ENCODE results near the gene ICA1L. TPM values are rescaled to one million over a fixed set of nuclear protein-coding genes. Genes with fewer than 3 reads are reported as not detected.
A peak's percentile ranks its signal among the peaks of the same experiment; 100 is the strongest.
"Not testable (repeated sequence)": the region's sequence is repeated elsewhere in the genome, so short reads cannot be mapped to it uniquely, and the experiment has no call there.

The ICA1L gene
- total RNA-seq, 1 experiment from 2014 or later = 3.2 TPM

DNA sequence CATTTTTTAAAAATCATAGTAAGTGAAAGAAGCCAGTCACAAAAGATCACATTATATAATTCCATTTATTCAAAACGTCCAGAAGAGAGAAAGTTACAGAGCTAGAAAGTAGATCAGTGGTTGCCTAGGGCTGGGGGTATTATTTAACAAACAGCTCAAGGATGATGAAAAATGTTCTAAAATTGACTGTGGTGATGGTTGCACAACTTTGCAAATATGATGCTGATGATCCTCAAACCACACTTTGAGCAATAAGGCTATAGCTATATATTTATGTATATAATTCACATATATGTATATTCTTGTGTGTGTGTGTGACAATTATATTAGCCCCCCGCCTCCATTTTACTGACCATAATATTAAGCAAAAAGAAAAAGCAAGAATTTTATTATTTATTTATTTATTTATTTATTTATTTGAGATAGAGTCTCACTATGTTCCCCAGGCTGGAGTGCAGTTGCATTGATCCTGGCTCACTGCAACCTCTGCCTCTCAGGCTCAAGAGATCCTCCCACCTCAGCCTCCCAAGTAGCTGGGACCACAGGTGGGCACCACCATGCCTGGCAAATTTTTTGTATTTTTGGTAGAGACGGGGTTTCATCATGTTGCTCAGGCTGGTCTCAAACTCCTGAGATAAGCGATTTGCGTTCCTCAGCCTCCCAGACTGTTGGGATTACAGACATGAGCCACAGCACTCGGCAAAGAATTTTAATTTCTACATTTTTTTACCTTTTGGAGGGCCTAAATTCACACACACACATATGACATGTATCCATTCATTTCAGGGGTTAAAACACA lies 38.0 kb upstream of the ICA1L start:
- no TSS peak for BruUV-seq (replicated peaks)
- intact Hi-C loops (cut with micrococcal nuclease; ENCODE audit: unreplicated experiment) = no loop called here
- Histone ChIP-seq H3K4me3 (ENCODE audit: low read depth, low read length, poor library complexity, severe bottlenecking) (peak overlapping the region; percentile 75), H3K4me1 (ENCODE audit: insufficient read depth, low read length, poor library complexity, severe bottlenecking) (no peaks in the 10 kb centered on the region), H3K36me3 (ENCODE audit: insufficient read depth, low read length, poor library complexity, severe bottlenecking) (peaks cover 18% of the 10 kb centered on the region), H3K27me3 (replicated peaks; ENCODE audit: insufficient read depth, low read depth, low read length, poor library complexity) (no peaks in the 10 kb centered on the region), H3K9me3 (ENCODE audit: low read depth, low read length, poor library complexity, severe bottlenecking) (no peaks in the 10 kb centered on the region), H3K27ac (ENCODE audit: low read depth, low read length, poor library complexity, severe bottlenecking) (no peak overlapping the region)
- POLR2A ChIA-PET (ENCODE audit: low non-redundant PET) = interaction anchor here (0.5 kb wide), 1 partner anchor 1029 kb away, joined by 6 read pairs; no protein-coding TSS in a partner anchor
- CTCF ChIA-PET = interaction anchor here (0.6 kb wide), 1 partner anchor 899 kb away, joined by 3 read pairs; no protein-coding TSS in a partner anchor
- TF ChIP-seq EZH2 (IDR thresholded peaks at IDR 0.05; ENCODE audit: borderline replicate concordance, low read depth, low read length, poor library complexity, severe bottlenecking) = no peak
- TF ChIP-seq, protein P1, sequence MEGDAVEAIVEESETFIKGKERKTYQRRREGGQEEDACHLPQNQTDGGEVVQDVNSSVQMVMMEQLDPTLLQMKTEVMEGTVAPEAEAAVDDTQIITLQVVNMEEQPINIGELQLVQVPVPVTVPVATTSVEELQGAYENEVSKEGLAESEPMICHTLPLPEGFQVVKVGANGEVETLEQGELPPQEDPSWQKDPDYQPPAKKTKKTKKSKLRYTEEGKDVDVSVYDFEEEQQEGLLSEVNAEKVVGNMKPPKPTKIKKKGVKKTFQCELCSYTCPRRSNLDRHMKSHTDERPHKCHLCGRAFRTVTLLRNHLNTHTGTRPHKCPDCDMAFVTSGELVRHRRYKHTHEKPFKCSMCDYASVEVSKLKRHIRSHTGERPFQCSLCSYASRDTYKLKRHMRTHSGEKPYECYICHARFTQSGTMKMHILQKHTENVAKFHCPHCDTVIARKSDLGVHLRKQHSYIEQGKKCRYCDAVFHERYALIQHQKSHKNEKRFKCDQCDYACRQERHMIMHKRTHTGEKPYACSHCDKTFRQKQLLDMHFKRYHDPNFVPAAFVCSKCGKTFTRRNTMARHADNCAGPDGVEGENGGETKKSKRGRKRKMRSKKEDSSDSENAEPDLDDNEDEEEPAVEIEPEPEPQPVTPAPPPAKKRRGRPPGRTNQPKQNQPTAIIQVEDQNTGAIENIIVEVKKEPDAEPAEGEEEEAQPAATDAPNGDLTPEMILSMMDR (conservative IDR thresholded peaks at IDR 0.05; ENCODE audit: low read depth, low read length) = no peak
- DNase-seq (ENCODE audit: low spot score) = no peak

DNA sequence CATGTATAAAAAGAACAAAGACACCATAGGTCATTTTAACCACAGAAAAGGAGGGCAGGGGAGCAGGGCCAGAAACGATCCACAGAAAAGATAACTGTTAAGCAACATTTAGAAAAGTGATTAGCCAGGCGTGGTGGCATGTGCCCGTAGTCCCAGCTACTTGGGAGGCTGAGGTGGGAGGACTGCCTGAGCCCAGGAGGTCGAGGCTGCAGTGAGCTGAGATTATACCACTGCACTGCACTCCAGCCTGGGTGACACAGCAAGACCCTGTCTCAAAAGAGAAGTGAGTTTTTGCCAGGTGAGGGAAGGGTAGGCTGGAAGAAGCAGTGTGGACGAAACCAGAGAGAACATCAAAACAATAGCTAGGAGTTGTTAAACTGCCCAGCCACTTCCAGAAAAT lies 36.6 kb upstream of the ICA1L start:
- Histone ChIP-seq H3K4me3 (ENCODE audit: low read depth, low read length, poor library complexity, severe bottlenecking) (no peak overlapping the region), H3K4me1 (ENCODE audit: insufficient read depth, low read length, poor library complexity, severe bottlenecking) (no peaks in the 10 kb centered on the region), H3K36me3 (ENCODE audit: insufficient read depth, low read length, poor library complexity, severe bottlenecking) (peaks cover 22% of the 10 kb centered on the region), H3K27me3 (replicated peaks; ENCODE audit: insufficient read depth, low read depth, low read length, poor library complexity) (no peaks in the 10 kb centered on the region), H3K9me3 (ENCODE audit: low read depth, low read length, poor library complexity, severe bottlenecking) (no peaks in the 10 kb centered on the region), H3K27ac (ENCODE audit: low read depth, low read length, poor library complexity, severe bottlenecking) (no peak overlapping the region)
- no peak for DNase-seq (ENCODE audit: low spot score)
- POLR2A ChIA-PET (ENCODE audit: low non-redundant PET) = no interaction called here
- TF ChIP-seq, protein P1 (conservative IDR thresholded peaks at IDR 0.05; ENCODE audit: low read depth, low read length) = no peak
- TF ChIP-seq EZH2 (IDR thresholded peaks at IDR 0.05; ENCODE audit: borderline replicate concordance, low read depth, low read length, poor library complexity, severe bottlenecking) = no peak
- CTCF ChIA-PET = no interaction called here
- BruUV-seq (replicated peaks) = no TSS peak
- intact Hi-C loops (cut with micrococcal nuclease; ENCODE audit: unreplicated experiment) = no loop called here

DNA sequence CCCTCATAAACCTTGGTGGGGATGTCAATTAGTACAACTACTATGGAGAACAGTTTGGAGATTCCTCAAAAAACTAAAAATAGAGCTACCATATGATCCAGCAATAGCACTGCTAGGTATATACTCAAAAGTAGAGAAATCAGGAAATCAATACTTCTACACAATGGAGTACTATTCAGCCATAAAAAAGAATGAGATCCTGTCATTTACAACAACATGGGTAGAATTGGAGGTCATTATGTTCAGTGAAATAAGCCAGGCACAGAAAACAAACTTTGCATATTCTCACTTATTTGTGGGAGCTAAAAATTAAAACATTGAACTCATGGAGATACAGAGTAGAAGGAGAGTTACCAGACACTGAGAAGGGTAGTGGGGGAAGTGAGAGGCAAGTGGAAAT lies 33.9 kb upstream of the ICA1L start:
- H3K4me1 ChIP-seq (ENCODE audit: insufficient read depth, low read length, poor library complexity, severe bottlenecking); CTCF ChIA-PET; POLR2A ChIA-PET (ENCODE audit: low non-redundant PET); BruUV-seq (replicated peaks); H3K27ac ChIP-seq (ENCODE audit: low read depth, low read length, poor library complexity, severe bottlenecking); intact Hi-C loops (cut with micrococcal nuclease; ENCODE audit: unreplicated experiment); H3K9me3 ChIP-seq (ENCODE audit: low read depth, low read length, poor library complexity, severe bottlenecking); H3K4me3 ChIP-seq (ENCODE audit: low read depth, low read length, poor library complexity, severe bottlenecking); H3K27me3 ChIP-seq (replicated peaks; ENCODE audit: insufficient read depth, low read depth, low read length, poor library complexity); DNase-seq (ENCODE audit: low spot score): not testable (repeated sequence)
- H3K36me3 ChIP-seq (ENCODE audit: insufficient read depth, low read length, poor library complexity, severe bottlenecking) = peaks cover 28% of the 10 kb centered on the region

DNA sequence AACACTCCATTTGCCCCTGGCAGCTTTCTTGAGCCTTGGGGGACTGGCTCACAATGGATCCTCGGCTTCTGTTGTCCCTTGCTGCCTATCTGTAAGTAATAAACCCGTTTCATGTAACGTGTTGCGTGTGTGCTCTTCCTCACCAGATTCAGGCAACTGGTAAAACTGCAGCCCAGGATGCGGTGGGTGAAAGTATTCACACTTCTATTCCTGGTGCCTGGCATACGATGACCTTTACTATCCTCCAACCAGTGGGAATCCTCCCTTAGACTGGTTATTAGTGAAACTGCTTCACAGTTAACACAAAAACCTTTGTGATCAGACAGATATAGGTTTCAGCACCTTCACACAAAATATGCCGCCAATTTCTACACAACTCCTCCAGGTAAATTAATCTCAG lies 13.6 kb upstream of the ICA1L start:
- no peak overlapping the region for H3K4me3 ChIP-seq (ENCODE audit: low read depth, low read length, poor library complexity, severe bottlenecking)
- POLR2A ChIA-PET (ENCODE audit: low non-redundant PET) = no interaction called here
- BruUV-seq (replicated peaks) = no TSS peak
- no peaks in the 10 kb centered on the region for H3K27me3 ChIP-seq (replicated peaks; ENCODE audit: insufficient read depth, low read depth, low read length, poor library complexity)
- intact Hi-C loops (cut with micrococcal nuclease; ENCODE audit: unreplicated experiment) = no loop called here
- no peaks in the 10 kb centered on the region for H3K4me1 ChIP-seq (ENCODE audit: insufficient read depth, low read length, poor library complexity, severe bottlenecking)
- no peaks in the 10 kb centered on the region for H3K9me3 ChIP-seq (ENCODE audit: low read depth, low read length, poor library complexity, severe bottlenecking)
- DNase-seq (ENCODE audit: low spot score) = no peak
- CTCF ChIA-PET = no interaction called here
- no peak for TF ChIP-seq EZH2 (IDR thresholded peaks at IDR 0.05; ENCODE audit: borderline replicate concordance, low read depth, low read length, poor library complexity, severe bottlenecking)
- TF ChIP-seq, protein P1 (conservative IDR thresholded peaks at IDR 0.05; ENCODE audit: low read depth, low read length) = no peak
- H3K27ac ChIP-seq (ENCODE audit: low read depth, low read length, poor library complexity, severe bottlenecking) = no peak overlapping the region
- peaks cover 37% of the 10 kb centered on the region for H3K36me3 ChIP-seq (ENCODE audit: insufficient read depth, low read length, poor library complexity, severe bottlenecking)

Measured in A673 (cell line).